Endothelial cell of umbilical vein (primary cell): ENCODE results near the gene WNT7B. TPM values are rescaled to one million over a fixed set of nuclear protein-coding genes. Genes with fewer than 3 reads are reported as not detected.

Experiments used
- BruUV-seq: library from RNA; stranded (reverse); fragments of 400-500 nt; replicated peaks from 2 replicates; lab custom pipeline; 2021; lab: Mats Ljungman, UMichigan
- CTCF ChIA-PET: fragments of 300-600, 350-600 bp; sonication (Branson Sonifier 250); formaldehyde crosslinking; loops from one replicate; lab custom pipeline; 2021; ENCODE audit warnings: antibody characterized with exemption, inconsistent platforms; lab: Charles Lee
- POLR2A ChIA-PET: fragments of 300-600, 350-600 bp; sonication (Branson Sonifier 250); formaldehyde crosslinking; loops from one replicate; lab custom pipeline; 2021; ENCODE audit warnings: antibody characterized with exemption, inconsistent platforms; lab: Charles Lee
- DNase-seq: peaks from one replicate; pipeline ENCODE4 v3.0.0-alpha.2; 2011; ENCODE audit warnings: low read depth, low spot score
- FAIRE-seq: peaks from 2 replicates; lab custom pipeline; 2011; peaks lifted over from hg19 to GRCh38; lab: Jason Lieb, UNC
- H2AFZ ChIP-seq: 2 replicates; pipeline ENCODE4 v1.6.0; 2012; ENCODE audit warnings: low read depth, low read length, control low read depth, inconsistent platforms
- H3K27ac ChIP-seq: 2 replicates; pipeline ENCODE4 v1.5.1; 2011; ENCODE audit warnings: low read depth, mild to moderate bottlenecking, control low read depth, low read length, moderate library complexity; ENCODE audit not compliant: insufficient read depth
- H3K27me3 ChIP-seq, 2 experiments: 2 replicates each; pipeline versions ENCODE4 v1.6.0 to v1.6.1; 2011; ENCODE audit warnings: low read length in 2 of 2, mixed read lengths in 1 of 2; ENCODE audit not compliant: control insufficient read depth in 2 of 2, insufficient read depth in 2 of 2
- H3K36me3 ChIP-seq, 2 experiments: 2 replicates in 1 of 2; 3 replicates in 1 of 2; pipeline ENCODE4 v1.5.1; 2011; ENCODE audit warnings: low read length in 2 of 2, mild to moderate bottlenecking in 1 of 2, moderate library complexity in 1 of 2; ENCODE audit not compliant: control insufficient read depth in 2 of 2, insufficient read depth in 2 of 2; ENCODE audit errors: extremely low read depth in 1 of 2
- H3K4me1 ChIP-seq: 3 replicates; pipeline ENCODE4 v1.5.1; 2011; ENCODE audit warnings: mild to moderate bottlenecking, low read length; ENCODE audit not compliant: control insufficient read depth, insufficient read depth; ENCODE audit errors: extremely low read depth
- H3K4me2 ChIP-seq: 2 replicates; pipeline ENCODE4 v1.6.1; 2011; ENCODE audit warnings: low read length, control low read depth, mixed read lengths; ENCODE audit not compliant: insufficient read depth
- H3K4me3 ChIP-seq, 3 experiments: fragments of 200-600 bp in 1 of 3; sonication (generic), shearing (Covaris generic) in 1 of 3; replicated peaks in 1 of 3; 2 replicates each; pipeline ENCODE4 v1.5.1; 2011 to 2016; ENCODE audit warnings: control low read depth in 3 of 3, low read length in 3 of 3, mild to moderate bottlenecking in 2 of 3, inconsistent platforms in 1 of 3, low read depth in 1 of 3, moderate library complexity in 1 of 3; ENCODE audit not compliant: insufficient read depth in 1 of 3
- H3K79me2 ChIP-seq: 2 replicates; pipeline ENCODE4 v1.6.0; 2012; ENCODE audit warnings: low read length, inconsistent platforms; ENCODE audit not compliant: control insufficient read depth, insufficient read depth
- H3K9ac ChIP-seq: replicated peaks from 2 replicates; pipeline ENCODE3; 2011; ENCODE audit warnings: low read length, control low read depth; ENCODE audit not compliant: insufficient read depth; ENCODE audit errors: extremely low read depth
- H3K9me1 ChIP-seq: replicated peaks from 3 replicates; pipeline ENCODE4 v1.6.0; 2011; ENCODE audit warnings: mild to moderate bottlenecking, low read length; ENCODE audit not compliant: control insufficient read depth, insufficient read depth; ENCODE audit errors: extremely low read depth
- H3K9me3 ChIP-seq: replicated peaks from 2 replicates; pipeline ENCODE4 v1.5.1; 2012; ENCODE audit warnings: low read length, inconsistent platforms; ENCODE audit not compliant: control insufficient read depth, insufficient read depth
- H4K20me1 ChIP-seq: replicated peaks from 2 replicates; pipeline ENCODE3; 2011; ENCODE audit warnings: mild to moderate bottlenecking, low read length; ENCODE audit not compliant: control insufficient read depth, insufficient read depth; ENCODE audit errors: extremely low read depth
- EZH2 ChIP-seq: IDR thresholded peaks from 2 replicates; pipeline ENCODE4 v1.6.1; 2012; ENCODE audit warnings: borderline replicate concordance, low read depth, mild to moderate bottlenecking, moderate library complexity, low read length, inconsistent platforms; ENCODE audit not compliant: severe bottlenecking
- JUN ChIP-seq: IDR thresholded peaks from 2 replicates; pipeline ENCODE4 v1.6.1; 2011; ENCODE audit warnings: borderline replicate concordance, low read depth; ENCODE audit not compliant: insufficient read length, insufficient read depth
- dilution Hi-C: fragments of 300-500 bp; cut with MboI; formaldehyde crosslinking; loops from one replicate; pipeline ENCODE4 v1.15.0; 2019; ENCODE audit warnings: low sequenced_read_pairs; ENCODE audit not compliant: extremely low pct_ligation_motif_present
- intact Hi-C: fragments of 100-400 bp; cut with micrococcal nuclease; formaldehyde crosslinking; loops from one replicate; pipeline ENCODE4 v1.10.0; 2022
- polyA plus RNA-seq, 4 experiments: library from polyadenylated mRNA; depleted of rRNA in 3 of 4; stranded (reverse) in 3 of 4; unstranded in 1 of 4; fragments of >200 nt; gene quantifications; 2 replicates each; pipeline versions ENCODE4 v1.2.1 to v1.2.3, GENCODE V29; 2011 to 2012; ENCODE audit warnings: missing spikeins in 1 of 4
- total RNA-seq: library from RNA; stranded (reverse); gene quantifications from 2 replicates; pipeline ENCODE4 v1.2.3, GENCODE V29; 2021
- TF ChIP-seq, protein P1 (sequence below): IDR thresholded peaks from 2 replicates; pipeline ENCODE4 v1.6.1; 2011; ENCODE audit not compliant: insufficient read depth, insufficient read length

WNT7B gene
- total and polyA plus RNA-seq, 2 donors (not counting 3 experiments of a cell fraction or from before 2014, with no cell fraction given): not detected

DNA sequence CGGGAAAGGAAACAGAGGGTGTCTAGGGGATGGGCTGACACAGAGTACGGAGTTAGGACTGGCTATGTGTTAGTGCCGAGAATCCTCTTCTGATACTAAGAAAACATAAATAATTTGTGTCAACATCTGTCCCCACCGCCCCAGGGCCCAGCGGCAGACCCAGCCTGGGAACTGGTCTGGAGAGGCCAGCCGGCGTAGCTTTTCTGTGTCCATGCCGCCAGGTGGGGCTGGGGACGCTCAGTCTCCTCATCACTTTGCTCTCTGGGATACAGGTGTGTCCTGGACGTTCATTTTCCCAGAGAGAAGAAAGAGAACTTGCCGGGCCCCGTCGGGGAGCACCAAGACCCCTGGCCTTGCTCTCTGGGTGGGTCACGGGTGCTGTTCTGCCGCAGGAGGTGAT, 54.7 kb downstream of the WNT7B start:
- dilution Hi-C loops: no loop called here
- H3K27ac ChIP-seq: no peak overlapping the region
- no peaks in the 10 kb centered on the region for H3K36me3 ChIP-seq
- H3K4me1 ChIP-seq: no peaks in the 10 kb centered on the region
- intact Hi-C loops: no loop called here
- H3K4me2 ChIP-seq: no peak overlapping the region
- H3K9me1 ChIP-seq: no peaks in the 10 kb centered on the region
- H3K27me3 ChIP-seq: no peaks in the 10 kb centered on the region
- DNase-seq: no peak
- H4K20me1 ChIP-seq: no peaks in the 10 kb centered on the region
- no peak overlapping the region for H3K4me3 ChIP-seq
- H3K9ac ChIP-seq: no peak overlapping the region
- POLR2A ChIA-PET: no interaction called here
- H3K79me2 ChIP-seq: no peaks in the 10 kb centered on the region
- no peak overlapping the region for H2AFZ ChIP-seq
- no peaks in the 10 kb centered on the region for H3K9me3 ChIP-seq
- no peak for TF ChIP-seq JUN
- no peak for FAIRE-seq
- no TSS peak for BruUV-seq
- CTCF ChIA-PET: no interaction called here

DNA sequence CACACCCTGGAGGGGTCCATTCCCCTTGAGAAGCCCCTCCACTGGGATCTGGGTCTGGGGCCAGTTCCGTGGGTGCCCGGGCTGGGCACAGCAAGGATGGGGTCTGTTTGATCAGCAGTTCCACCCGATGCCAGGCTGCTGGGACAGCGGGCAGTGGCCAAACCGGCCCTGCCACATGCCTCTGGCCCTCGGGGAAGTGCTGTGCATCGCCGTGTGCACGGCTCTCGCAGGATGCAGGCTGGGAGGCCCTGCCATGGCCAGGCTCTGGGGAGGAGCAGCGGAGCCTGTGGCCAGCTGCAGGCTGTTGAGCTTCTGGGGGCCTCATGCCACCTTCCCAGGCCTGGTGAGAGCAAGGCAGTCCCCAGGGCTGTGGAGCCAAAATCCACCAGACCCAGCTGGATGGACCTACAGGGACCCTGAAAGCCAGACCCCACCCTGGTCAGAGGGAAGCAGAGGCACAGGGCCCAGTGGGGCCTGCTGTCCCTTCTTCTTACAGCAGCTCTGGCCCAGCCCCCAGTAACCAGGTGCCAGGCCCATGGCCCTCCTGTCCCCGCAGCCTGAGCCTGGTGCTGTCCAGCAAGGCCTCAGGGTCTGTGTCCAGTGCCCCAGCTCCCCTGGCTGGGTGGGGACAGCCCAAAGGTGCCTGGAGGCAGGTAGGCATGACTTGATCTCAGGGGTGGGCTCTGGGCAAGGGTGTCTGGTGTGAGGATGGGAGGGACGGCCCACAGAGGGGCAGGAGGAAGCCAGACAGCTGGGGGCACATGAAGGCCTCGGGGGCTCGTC, 57.3 kb downstream of the WNT7B start:
- Histone ChIP-seq H3K27ac (no peak overlapping the region), H3K4me2 (no peak overlapping the region), H3K36me3 (no peaks in the 10 kb centered on the region), H3K9me1 (no peaks in the 10 kb centered on the region), H3K9me3 (no peaks in the 10 kb centered on the region), H3K9ac (no peak overlapping the region), H3K79me2 (no peaks in the 10 kb centered on the region), H3K4me3 (no peak overlapping the region), H4K20me1 (no peaks in the 10 kb centered on the region), H3K27me3 (no peaks in the 10 kb centered on the region), H3K4me1 (no peaks in the 10 kb centered on the region), H2AFZ (no peak overlapping the region)
- TF ChIP-seq, protein P1, sequence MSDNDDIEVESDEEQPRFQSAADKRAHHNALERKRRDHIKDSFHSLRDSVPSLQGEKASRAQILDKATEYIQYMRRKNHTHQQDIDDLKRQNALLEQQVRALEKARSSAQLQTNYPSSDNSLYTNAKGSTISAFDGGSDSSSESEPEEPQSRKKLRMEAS: no peak
- no peak for TF ChIP-seq JUN
- no peak for TF ChIP-seq EZH2
- intact Hi-C loops (no loop called here), dilution Hi-C loops (no loop called here)
- DNase-seq: no peak
- no TSS peak for BruUV-seq
- CTCF ChIA-PET: no interaction called here
- POLR2A ChIA-PET: no interaction called here
- FAIRE-seq: no peak
